ENCODE measurements around the gene TMEM107. TPM values are rescaled to one million over a fixed set of nuclear protein-coding genes. Genes with fewer than 3 reads are reported as not detected.

TMEM107 gene
- total RNA-seq, 1 experiment from 2014 or later, result 30.1 TPM

DNA sequence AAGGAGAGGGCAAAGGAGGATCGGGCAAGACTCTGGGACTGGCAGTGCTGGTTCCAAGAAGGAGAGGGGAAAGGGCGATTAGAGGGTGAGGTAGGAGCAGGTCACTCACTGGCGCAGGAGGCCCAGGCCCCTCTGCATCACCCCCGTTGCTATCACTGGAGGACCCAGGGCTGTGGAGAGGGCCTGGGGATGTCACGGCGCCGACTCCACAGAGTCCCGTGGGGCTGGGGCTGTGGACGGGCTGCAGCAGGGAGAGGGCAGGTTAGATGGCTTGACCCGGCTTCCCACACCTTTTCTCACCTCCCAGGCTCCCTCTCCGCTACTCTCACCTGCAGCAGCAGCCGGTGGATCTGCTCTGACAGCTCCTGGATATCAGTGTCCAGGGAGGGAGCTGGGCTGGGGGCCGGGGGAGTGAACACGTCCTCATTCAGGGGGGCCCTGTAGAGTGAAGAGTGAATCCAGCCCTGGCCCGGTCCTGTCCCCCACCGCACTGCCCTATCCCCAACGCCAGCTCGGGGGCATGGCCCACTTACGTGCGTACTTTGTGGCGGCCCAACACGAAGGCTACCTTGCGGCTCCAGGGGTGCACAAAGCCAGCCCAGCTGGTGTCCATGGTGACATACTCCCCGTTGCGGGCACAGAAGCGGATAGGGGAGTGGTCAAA, 28.9 kb downstream of the TMEM107 start:
- Histone ChIP-seq H3K79me2 (ENCODE audit: insufficient read depth, low read length) (peaks cover 26% of the 10 kb centered on the region), H3K4me2 (ENCODE audit: low read length) (no peak overlapping the region), H3K4me1 (ENCODE audit: control insufficient read depth in 1 of 2, insufficient read depth in 2 of 2, low read length in 2 of 2) (peaks cover 6 to 19% of the 10 kb centered on the region in 2 experiments), H2AFZ (ENCODE audit: low read depth, low read length, poor library complexity, severe bottlenecking) (no peak overlapping the region), H3K4me3 (replicated peaks in 1 of 2; ENCODE audit: low read depth in 1 of 2, low read length in 2 of 2) (no peak overlapping the region), H3K9me2 (ENCODE audit: insufficient read depth) (no peaks in the 10 kb centered on the region), H3K36me3 (ENCODE audit: control insufficient read depth in 1 of 2, insufficient read depth in 2 of 2, low read length in 2 of 2) (peaks cover 46 to 65% of the 10 kb centered on the region in 2 experiments), H3K27me3 (ENCODE audit: insufficient read depth, low read length) (no peaks in the 10 kb centered on the region), H3K9me3 (ENCODE audit: control insufficient read depth in 1 of 2, insufficient read depth in 1 of 2, low read depth in 1 of 2, low read length in 2 of 2) (no peaks in the 10 kb centered on the region), H3K9ac (ENCODE audit: low read length) (no peak overlapping the region), H4K20me1 (ENCODE audit: insufficient read depth) (no peaks in the 10 kb centered on the region), H3K27ac (ENCODE audit: low read depth, low read length) (peak overlapping the region; percentile 18; the same call in 1 of the 2 replicates)
- POLR2A ChIA-PET, result interaction anchor here (1.0 kb wide), 1 partner anchor 8 kb away, joined by 3 read pairs; no protein-coding TSS in a partner anchor
- intact Hi-C loops (cut with micrococcal nuclease), result no loop called here
- RAD21 ChIA-PET (ENCODE audit: low non-redundant PET in 1 of 2, low total read pairs in 2 of 2, uncharacterized antibody in 2 of 2, unreplicated experiment in 2 of 2), result no interaction called here
- ATAC-seq (no peak), DNase-seq (ENCODE audit: low read depth, low spot score) (no peak)
- TF ChIP-seq POLR2AphosphoS5 (IDR thresholded peaks at IDR 0.05; ENCODE audit: low read depth, low read length) (no peak), CTCF (IDR thresholded peaks at IDR 0.05 in 2 of 3, conservative IDR thresholded peaks at IDR 0.05 in 1 of 3; ENCODE audit: borderline replicate concordance in 1 of 3, insufficient read depth in 1 of 3, low read depth in 2 of 3, low read length in 2 of 3) (no peak), EZH2phosphoT487 (IDR thresholded peaks at IDR 0.05; ENCODE audit: borderline replicate concordance) (no peak), SP1 (IDR thresholded peaks at IDR 0.05; ENCODE audit: low read depth) (no peak), EGR1 (IDR thresholded peaks at IDR 0.05; ENCODE audit: low read depth) (no peak), JUND (IDR thresholded peaks at IDR 0.05) (no peak), FOSL1 (IDR thresholded peaks at IDR 0.05; ENCODE audit: low read depth) (no peak), CEBPB (IDR thresholded peaks at IDR 0.05; ENCODE audit: low read depth) (no peak), ZFX (IDR thresholded peaks at IDR 0.05) (no peak), ZBTB33 (IDR thresholded peaks at IDR 0.05; ENCODE audit: extremely low read depth, insufficient replicate concordance, low read length) (no peak), ZNF274 (IDR thresholded peaks at IDR 0.05; ENCODE audit: low read depth, low read length) (no peak), SIN3A (IDR thresholded peaks at IDR 0.05; ENCODE audit: low read depth) (no peak), RAD21 (IDR thresholded peaks at IDR 0.05; ENCODE audit: low read depth) (no peak)
- TF ChIP-seq, protein P1, sequence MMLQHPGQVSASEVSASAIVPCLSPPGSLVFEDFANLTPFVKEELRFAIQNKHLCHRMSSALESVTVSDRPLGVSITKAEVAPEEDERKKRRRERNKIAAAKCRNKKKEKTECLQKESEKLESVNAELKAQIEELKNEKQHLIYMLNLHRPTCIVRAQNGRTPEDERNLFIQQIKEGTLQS (IDR thresholded peaks at IDR 0.05), result no peak
- no TSS peak for BruUV-seq (replicated peaks)
- CTCF ChIA-PET, result no interaction called here
